Stimulated activated CD4-positive, alpha-beta T cell treated with anti-CD3 and anti-CD28 coated beads, Interleukin-12 subunit alpha, Interleukin-12 subunit beta, amount 100 ng/mL, for 48 hours (primary cell): ENCODE results near the gene ROR1.

Experiments used
- DNase-seq, 3 donors: peaks; one replicate each; pipeline ENCODE4 v3.0.0-alpha.2; 2020; ENCODE audit warnings: low read depth in 2 of 3, low spot score in 1 of 3

The ROR1 gene

DNA sequence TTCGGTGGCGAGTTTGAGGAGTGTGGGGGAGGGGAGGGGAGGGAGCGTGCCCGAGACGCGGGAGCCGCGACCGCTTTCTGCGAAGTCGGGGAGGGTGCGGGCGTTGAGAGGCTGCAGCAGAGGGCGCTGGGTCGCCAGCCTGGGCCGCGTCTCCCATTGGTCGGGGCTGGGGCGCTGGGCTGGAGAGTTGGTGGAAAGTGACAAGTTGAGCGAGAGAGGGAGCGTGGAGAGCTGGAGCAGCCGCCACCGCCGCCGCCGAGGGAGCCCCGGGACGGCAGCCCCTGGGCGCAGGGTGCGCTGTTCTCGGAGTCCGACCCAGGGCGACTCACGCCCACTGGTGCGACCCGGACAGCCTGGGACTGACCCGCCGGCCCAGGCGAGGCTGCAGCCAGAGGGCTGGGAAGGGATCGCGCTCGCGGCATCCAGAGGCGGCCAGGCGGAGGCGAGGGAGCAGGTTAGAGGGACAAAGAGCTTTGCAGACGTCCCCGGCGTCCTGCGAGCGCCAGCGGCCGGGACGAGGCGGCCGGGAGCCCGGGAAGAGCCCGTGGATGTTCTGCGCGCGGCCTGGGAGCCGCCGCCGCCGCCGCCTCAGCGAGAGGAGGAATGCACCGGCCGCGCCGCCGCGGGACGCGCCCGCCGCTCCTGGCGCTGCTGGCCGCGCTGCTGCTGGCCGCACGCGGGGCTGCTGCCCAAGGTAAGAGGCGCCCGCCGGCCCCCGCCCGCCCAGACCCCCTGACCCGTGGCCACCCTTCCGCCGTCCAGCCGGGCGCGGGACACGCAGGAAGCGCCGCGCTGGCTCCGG, at the start of gene ROR1:
Gene ROR1, plus strand, starts transcription at position 203 of the 802 bp plus-strand sequence.
- DNase-seq = peak; percentile 41 to 67 (median 61)

DNA sequence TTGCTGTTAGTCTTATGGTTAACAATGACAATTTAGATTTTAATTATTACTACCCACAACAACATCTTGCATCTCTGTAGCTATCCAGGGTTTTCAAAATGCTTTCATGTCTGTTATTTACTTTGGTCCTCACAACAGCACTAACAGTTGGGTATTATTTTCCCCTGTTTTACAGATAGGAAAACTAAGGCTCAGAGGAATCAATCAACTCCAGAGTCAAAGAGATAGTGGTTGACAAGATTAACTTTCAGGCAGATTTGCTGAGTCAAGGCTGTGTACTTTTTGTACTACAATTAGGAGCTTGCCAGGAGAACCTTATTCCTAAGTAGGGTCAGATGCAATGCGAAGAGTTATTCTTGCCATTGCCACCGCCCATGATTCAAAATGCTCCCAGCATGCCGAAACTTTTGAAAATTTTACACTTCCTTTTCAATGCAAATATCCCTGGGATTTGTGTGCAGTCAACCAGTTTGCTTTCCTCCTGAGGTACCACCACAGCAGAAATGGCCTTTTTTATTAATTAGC, 49.4 kb upstream of the ROR1 start:
- DNase-seq = no peak

DNA sequence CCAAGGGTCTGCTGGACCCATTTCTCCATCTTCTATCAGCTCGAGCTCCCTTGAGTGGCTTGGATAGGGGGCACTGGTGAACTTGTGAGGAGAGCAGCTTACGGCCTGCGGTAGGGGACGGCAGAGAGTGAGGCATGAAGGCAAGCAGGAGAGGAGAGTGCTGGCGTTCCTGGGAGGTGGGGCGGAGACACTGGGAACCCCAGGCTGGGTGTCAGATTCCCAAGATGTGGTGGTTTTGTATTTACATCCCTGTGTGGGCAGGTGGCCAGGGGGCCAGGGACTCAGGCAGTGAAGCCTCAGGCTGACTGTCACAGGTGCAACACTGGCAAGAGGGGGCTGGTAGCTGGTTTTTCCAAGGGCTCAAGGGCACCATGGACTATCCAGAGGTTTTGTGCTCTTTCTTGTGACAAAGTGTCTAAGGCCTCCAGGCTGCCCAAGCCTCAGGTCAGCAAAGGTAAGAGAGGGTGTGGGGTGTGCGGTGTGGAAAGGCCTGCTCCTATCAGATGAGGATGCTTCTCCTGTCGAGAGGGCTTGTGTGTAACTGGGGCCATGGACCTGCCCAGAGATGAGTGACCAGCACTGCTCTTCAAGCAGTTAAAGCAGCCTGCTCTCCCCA, 45.1 kb upstream of the ROR1 start:
- DNase-seq = no peak

DNA sequence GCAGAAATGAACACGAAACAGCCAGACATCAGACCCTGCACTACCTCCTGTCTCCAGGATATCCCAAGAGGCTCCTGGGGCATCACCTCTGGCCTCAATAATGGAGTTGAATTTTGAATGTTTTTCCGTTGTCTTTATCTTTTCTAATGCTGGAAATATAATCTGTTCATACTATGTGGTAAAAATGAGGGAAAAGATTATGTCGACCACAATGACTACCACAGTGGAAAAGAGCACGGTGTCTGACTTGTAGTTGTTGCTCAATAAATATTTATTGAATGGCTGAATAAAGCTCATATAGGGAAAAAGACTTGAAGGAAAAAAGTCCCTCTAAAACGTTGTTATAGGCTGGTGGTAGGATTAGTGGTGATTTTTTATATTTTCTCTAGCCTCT, 44.6 kb upstream of the ROR1 start:
- no peak for DNase-seq

DNA sequence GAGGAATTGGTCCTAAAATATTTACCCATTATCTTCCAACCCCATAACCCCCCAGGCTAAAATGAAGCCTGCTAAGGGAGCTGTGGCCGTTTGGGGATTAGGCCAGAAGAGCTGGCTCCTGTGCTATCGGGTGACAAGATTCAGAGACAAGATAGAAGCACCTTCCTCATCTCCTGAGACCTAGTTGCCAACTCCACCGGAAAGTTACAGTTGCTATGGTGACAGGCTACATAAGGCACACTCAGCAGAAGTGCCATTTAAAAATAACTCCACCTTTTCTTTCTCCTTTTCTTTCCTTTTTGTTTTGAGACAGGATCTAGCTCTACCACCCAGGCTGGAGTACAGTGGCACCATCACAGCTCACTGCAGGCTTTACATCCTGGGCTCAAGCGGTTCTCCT, 43.6 kb upstream of the ROR1 start:
- DNase-seq = no peak

DNA sequence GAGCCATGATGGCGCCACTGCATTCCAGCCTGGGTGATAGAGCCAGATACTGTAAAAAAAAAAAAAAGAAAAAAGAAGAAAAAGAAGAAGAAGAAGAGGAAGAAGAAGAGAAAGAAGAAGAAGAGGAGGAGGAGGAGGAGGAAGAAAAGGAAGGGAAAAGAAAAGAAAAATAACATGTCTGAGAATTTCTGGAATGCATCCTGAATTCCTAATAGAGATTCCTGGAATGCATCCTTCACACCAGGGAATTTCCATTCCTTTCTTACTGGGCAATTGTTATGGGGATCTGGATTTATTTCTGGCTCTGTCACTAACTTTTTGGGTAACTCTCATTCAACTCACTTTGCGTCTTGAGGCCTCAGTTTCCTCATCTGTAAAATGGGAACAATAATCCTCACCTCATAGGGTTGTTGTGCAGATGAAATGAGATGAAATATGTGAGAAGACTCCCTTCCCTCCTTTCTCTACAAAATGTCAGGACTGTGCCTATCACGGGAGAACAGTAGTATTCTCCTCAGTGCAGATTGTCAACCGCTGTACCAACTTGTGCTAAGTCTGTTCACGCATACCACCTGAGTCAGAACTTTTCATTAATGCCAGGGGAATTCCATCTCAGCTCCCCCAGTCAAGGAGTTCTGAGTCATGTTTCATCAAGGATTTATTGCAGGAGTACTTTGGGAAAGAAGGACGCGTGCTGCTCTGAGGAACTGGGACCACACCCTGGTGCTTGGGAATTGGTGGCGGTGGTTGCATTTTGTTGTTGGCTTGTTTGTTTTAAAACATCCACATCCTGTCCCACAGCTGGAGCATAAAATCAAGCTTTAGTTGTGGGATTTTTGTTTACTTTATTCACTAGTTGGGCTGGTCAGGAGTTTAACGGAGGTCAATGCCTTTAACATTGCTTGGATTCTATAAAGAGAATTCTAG, 42.4 kb upstream of the ROR1 start:
- no peak for DNase-seq

DNA sequence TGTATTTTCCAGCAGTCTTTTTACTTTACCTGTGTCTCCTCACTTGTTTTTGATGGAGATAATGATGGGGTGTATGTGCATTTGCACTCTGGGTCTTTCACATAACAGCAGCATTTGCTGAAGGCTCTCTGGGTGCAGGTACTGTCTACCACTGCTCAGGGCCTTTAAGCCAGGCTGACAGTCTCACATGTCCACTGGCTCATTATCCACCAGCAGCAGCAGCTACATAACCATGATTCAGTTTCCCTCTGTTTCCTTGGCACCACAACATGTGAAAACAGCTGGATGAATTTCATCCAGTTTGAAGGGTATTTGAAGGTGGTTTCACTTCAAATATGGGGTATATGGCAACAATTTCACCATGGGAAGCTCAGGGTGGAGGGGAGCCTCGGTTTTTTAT, 41.2 kb upstream of the ROR1 start:
- no peak for DNase-seq

DNA sequence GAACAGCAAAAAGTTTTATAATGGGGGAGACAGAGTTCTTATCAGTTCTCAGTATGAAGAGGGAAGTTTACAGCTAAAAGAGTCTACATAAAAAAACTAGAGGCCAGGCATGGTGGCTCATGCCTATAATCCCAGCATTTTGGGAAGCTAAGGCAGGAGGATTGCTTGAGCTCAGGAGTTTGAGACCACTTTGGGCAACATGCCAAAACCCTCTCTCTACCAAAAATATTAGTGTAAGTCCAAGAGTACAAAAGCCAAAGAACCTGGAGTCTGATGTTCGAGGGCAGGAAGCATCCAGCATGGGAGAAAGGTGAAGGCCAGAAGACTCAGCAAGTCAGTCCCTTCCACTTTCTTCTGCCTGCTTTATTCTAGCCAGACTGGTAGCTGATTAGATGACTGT, 35.0 kb upstream of the ROR1 start:
- DNase-seq = no peak

DNA sequence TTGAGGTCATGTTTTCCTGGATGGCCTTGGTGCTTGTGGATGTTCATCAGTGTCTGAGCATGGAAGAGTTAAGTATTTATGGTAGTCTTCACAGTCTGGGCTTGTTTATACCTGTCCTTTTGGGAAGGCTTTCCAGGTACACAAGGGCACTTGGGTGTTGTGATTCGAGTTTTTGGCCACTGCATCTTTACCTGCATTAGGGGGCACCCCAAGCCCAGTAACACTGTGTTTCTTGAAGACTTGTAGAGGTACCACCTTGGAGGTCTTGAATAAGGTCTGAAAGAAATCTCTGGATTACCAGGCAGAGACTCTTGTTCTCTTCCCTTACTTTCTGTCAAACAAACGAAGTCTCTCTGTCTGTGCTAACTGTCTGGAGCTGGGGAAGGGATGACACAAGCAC, 34.4 kb upstream of the ROR1 start:
- DNase-seq = no peak

DNA sequence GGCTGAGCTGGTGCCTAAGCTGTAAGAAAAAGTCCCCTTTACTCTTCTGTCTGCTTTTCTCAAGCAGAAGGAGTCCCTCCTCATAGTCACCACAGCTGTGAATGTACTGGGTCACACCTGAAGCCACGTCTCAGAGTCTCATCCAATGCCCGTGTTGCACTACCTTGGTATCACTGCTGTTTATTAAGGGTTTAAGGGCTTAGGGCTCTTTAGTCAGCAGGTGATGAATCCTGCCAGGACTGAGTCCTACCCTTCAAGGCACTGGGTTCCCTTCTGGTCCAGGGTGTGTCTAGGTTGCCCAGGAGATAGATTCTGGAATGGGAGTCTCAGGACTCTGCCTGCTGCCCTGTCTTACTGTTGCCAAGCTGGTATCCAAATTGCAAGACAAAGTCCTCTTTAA, 33.4 kb upstream of the ROR1 start:
- DNase-seq = no peak

DNA sequence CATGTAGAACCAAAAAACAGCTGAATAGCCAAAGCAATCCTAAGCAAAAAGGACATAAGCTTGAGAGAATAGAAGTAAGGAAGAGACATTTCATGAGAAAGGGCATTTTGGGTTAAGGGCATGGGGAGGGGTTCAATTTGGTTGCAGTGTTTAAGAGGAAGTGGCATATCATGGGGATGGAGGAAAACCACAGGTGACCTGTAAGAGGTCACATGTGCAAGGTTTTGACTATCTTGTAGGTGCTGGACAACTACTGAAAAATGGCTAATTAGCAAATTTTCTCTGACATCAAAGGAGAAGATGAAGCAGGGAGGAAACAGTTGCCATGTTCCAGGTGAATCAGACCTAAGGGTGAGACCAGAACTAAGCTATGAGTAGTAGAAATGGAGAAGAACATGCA, 31.3 kb upstream of the ROR1 start:
- DNase-seq = no peak

DNA sequence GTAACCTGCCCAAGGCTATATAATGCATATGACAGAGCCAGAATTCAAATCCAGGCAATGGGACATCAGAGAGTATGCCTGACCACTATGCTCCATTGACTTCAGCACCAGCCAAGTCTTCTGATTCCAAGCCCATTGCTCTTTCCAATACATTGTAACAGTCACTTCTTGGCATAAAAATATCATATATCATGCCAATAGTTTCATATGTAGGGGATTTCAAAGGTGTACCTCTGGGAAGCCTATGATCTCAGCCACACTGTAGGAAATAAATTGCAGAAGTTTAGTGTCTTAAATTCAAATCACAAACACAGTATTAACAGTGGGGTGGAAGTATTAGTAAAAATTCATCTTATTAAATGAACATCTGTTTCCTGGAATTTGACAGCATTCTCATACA, 30.0 kb upstream of the ROR1 start:
- DNase-seq = no peak

DNA sequence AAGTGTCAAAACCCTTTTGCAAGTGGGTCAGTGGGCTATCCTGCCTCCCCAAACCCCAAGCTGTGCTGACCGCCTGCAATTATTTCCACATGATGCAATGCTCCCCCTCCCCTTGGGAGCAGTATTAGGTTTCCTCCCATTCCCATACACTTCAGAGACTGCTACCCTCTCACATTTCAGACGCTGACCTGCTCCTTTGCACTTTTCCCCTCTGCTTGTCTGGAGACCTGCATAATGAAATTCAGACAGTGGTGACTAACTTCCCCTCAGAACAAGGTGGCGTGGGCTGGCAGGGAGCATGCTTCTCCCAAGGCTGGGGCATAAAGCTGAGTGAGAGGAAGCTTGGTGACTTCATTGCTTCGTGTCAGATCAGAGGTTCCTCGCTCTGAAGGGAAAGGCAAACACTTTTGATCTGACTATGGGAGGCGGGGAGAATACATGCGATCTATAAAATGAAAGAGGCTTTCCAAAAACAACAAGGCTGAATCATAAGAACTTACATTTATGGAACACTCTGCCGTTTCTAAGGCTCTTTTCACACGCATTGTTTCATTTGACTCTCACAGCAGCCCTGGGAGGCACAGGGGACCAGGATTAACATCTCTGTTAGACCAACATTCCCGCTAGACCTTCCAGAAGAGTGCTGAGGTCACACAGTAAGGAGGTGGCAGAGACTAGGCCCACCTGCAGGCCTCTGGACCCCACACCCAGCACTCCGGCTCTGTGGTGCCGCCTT, 27.5 kb upstream of the ROR1 start:
- peak; percentile 5 to 44 (median 11) for DNase-seq

DNA sequence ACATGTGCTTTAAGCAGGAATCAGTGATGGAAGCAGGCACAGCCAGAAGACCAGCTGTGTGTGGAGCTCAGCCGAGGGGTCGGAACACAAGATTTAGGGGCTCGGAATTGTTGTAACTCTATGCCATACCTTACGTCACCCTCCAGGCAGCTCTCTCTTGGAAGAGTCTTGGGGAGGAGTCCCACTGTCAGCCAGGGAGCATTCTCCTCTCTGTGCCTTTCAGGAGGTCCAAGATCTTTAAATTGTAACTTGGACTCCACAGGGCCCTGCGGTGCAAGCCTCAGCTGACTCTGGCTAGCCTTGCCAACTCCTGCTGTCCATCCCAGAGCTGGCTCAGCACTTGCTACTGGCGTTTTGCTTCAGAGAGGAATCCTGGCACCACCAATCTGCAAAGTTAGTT, 26.4 kb upstream of the ROR1 start:
- DNase-seq = no peak

DNA sequence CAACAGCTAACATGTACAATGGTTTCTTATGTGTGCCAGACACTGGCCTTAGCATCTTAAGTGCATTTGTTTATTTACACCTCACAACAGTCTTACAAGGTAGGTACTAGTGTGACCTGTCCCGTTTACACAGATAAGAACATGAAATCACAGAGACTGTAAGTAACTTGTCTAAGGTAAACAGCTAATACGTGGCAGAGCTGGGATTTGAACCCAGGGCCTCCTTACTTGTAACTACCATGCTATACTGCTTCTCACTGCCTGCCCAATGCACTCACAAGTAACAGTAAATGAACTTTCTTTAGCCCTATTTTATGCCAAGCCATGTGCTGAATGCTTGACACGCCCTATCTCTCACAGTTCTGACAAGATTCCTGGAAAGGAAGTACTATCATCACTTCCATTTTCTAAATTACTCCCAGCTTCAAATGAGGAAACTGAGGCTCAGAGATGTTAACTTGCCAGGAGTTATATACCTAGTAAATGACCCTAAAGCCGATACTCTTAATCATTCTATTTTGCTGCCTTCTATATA, 25.7 kb upstream of the ROR1 start:
- DNase-seq = no peak

DNA sequence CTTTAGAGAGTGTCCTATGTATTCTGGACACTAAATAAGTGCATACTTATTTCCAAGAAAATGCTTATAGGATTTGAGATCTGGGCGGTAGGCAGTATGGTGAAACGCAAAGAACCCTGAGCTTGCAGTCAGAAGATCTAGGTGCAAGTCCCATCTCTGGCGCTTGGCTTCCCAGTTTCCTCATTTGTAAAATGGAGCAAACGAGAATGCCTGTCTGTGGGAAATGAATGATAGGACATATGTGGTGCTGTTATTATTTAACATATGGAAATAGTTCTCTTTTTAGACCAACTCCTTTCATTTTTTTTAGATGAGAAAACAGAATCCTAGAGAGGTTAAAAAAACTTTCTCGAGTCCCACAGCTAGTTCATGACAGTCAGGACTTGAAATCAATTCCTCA, 25.2 kb upstream of the ROR1 start:
- DNase-seq = no peak

DNA sequence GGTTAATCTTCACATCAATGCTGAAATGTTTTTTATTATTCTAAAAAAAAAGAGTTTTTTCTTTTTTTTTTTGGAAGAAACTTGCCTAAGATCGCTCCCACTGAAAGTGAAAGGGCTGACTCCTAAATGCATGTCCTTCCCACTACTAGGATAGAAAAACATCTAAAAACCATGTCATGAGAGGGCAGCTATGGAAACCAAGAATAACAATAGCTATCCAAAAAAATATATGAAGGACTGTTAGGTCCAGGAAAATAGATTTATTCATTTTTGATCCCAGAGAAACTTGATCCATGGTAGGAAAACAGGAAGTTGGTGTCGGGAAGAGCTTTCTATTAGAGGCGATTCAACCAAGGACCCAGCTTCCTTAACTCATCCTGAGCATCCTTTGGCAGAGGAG, 23.1 kb upstream of the ROR1 start:
- DNase-seq = no peak

DNA sequence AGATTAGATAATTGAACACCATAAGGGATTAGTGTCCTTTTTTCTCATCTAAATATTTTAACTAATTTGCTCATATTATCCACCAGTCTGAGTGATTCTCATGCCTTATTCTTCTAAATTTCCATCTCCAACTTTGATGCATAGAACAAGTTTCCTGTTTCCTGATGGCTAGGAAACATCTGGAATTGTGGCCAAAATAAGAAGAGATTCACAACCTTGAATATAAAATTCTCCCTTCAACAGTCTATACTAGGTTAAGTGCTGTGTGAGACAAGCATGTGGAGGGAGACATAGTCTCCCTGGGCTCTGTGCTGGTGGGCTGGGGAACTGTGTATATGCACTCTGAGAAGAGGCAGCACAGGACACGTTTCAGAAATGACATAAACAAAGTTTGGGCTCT, 21.6 kb upstream of the ROR1 start:
- DNase-seq = no peak

DNA sequence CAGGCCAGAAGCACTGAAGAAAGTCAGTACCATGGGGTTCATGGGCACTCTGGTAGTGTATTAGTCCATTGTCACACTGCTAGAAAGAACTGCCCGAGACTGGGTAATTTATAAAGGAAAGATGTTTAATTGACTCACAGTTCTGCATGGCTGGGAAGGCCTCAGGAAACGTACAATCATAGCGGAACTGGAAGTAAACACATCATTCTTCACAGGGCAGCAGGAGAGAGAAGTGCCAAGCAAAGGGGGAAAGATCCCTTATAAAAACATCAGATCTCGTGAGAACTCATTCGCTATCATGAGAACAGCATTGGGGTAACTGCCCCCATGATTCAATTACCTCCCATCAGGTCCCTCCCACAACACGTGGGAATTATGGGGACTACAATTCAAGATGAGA, 20.2 kb upstream of the ROR1 start:
- no peak for DNase-seq

DNA sequence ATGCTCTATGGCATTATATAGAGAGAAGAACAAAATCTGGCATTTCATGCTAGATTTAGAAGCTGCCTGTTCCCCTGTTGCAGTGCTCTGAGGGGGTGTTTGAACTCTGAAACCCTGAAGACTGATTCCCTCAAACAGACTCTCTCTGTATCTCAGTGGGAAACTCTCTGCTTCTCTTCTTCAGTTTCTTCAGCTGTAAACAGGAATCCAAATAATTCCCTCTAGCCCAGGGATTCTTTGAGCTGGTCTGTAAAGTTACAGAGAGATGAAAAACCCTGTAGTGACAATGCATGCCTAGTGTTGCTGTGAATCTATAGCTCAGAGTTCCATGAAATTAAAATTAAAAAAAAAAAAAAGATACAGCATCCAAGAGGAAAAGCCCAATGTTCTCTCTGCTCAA, 17.0 kb upstream of the ROR1 start:
- DNase-seq = no peak

DNA sequence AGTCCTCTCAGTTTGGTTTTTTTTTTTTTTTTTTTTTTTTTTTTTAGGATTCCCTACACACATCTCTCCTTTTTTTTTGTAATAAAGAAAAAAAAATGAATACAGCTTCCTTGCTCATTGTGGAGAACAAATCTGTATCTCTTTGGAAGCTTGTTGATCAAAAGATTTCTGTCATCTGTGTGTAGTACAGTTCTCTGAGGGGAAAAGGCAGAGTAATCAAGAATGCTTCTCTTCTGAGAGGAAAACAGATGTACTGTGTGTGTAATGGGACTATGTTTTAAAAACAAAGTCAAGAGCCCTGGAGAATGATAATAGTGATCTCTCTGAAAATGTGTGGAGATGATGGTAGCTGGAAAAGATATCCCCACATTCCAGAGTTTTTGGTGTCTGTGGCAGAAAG, 16.5 kb upstream of the ROR1 start:
- DNase-seq = no peak
